Measurements from ENCODE around the gene EXOC1.

- TF ChIP-seq, protein P1, sequence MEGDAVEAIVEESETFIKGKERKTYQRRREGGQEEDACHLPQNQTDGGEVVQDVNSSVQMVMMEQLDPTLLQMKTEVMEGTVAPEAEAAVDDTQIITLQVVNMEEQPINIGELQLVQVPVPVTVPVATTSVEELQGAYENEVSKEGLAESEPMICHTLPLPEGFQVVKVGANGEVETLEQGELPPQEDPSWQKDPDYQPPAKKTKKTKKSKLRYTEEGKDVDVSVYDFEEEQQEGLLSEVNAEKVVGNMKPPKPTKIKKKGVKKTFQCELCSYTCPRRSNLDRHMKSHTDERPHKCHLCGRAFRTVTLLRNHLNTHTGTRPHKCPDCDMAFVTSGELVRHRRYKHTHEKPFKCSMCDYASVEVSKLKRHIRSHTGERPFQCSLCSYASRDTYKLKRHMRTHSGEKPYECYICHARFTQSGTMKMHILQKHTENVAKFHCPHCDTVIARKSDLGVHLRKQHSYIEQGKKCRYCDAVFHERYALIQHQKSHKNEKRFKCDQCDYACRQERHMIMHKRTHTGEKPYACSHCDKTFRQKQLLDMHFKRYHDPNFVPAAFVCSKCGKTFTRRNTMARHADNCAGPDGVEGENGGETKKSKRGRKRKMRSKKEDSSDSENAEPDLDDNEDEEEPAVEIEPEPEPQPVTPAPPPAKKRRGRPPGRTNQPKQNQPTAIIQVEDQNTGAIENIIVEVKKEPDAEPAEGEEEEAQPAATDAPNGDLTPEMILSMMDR (conservative IDR thresholded peaks at IDR 0.05; ENCODE audit: low read depth, low read length) = no peak
- no peak for TF ChIP-seq EZH2 (IDR thresholded peaks at IDR 0.05; ENCODE audit: borderline replicate concordance, low read depth, low read length, poor library complexity, severe bottlenecking)
Observed at GRCh38 chr4:55824865-55825264, 28.6 kb upstream of the EXOC1 start.

Measured in A673 (cell line).